Measurements from ENCODE around the gene APOBEC4.
A peak's percentile ranks its signal among the peaks of the same experiment; 100 is the strongest.

Gene APOBEC4, protein sequence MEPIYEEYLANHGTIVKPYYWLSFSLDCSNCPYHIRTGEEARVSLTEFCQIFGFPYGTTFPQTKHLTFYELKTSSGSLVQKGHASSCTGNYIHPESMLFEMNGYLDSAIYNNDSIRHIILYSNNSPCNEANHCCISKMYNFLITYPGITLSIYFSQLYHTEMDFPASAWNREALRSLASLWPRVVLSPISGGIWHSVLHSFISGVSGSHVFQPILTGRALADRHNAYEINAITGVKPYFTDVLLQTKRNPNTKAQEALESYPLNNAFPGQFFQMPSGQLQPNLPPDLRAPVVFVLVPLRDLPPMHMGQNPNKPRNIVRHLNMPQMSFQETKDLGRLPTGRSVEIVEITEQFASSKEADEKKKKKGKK

DNA sequence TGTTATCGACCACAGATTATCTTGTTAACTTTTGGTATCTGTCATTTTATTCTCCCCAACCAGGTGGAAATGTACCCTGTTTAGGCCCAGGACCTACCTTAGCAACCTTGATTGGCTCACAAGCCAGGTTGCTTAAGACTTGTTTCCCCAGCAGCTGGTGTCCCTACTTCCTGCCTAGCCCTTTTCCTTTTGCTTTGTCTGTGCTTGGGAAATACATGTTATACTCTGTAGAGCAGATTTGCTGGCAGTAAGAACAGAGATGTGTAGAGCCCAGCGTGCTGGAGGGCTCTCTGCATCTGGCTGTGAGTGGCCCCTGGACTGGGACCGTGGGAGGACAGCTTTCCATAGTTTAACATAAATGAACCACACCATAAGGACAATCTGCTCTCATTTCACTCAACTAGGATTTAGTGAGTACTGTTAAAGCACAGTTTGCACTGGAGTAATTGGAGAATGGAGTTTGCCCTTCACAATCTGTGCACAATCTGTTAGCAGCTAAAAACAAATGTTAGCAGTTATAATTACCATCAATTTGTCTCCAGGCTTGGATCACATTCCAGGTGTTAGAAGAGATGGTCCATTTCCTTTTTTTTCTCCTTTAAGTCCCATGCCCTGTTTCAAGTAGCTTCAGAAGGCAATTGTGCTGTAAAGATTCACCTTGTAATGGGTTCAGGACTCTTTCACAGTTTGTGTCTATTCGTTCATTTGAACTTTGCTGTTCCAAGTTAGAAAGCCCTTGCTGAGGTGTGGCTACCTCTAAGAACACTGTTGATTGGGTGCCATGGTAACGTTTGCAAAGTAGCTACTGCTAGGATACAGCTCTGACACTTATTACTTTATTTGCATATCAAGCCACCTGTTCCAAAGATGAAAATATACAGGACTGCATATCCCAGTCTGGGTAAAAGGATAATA is at the start of gene APOBEC4:
Gene APOBEC4, minus strand, starts transcription at position 770 of the 915 bp plus-strand sequence. CDS start 4,535 bp downstream, outside the sequence.
- Mint-ChIP-seq H3K27ac (ENCODE audit: low read depth) (peak within 1 kb of the TSS; percentile 36), H3K4me1 (peaks cover 25% of the 10 kb centered on the region), H3K27me3 (no peaks in the 10 kb centered on the region), H3K36me3 (ENCODE audit: insufficient read depth) (peaks cover 6% of the 10 kb centered on the region), H3K4me3 (no peak within 1 kb of the TSS), H3K9me3 (no peaks in the 10 kb centered on the region)
- DNase-seq (ENCODE audit: low spot score in 2 of 2) (no peak), ATAC-seq (replicated peaks; ENCODE audit: extremely low read depth, poor library complexity, severe bottlenecking) (peak; percentile 26)

DNA sequence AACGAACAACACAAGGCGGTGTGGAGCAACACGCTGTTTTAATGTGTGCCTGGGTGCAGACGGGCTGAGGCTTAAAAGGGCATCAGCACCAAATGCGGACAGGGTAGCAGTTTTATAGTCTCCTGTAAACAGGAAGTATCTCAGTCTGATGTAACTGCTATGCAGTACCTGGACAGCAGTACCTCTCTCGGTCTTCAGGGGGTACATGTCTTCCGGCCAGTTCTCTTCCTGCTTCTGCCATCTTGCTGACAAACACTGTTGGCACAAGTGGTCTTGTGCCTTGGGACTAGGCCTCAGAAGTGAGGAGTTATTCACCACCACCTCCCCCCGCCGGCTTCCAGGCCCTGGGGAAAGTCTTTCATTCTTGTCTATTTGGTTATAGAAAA is 49.7 kb upstream of the APOBEC4 start:
- Mint-ChIP-seq H3K4me3 (no peak overlapping the region), H3K27me3 (no peaks in the 10 kb centered on the region), H3K9me3 (no peaks in the 10 kb centered on the region), H3K27ac (ENCODE audit: low read depth) (no peak overlapping the region), H3K4me1 (no peaks in the 10 kb centered on the region), H3K36me3 (ENCODE audit: insufficient read depth) (no peaks in the 10 kb centered on the region)
- DNase-seq (ENCODE audit: low spot score in 2 of 2) (no peak), ATAC-seq (replicated peaks; ENCODE audit: extremely low read depth, poor library complexity, severe bottlenecking) (no peak)

GRCh38 chr1:183702087-183702812 is 49.1 kb upstream of the APOBEC4 start:
- H3K4me3 Mint-ChIP-seq: no peak overlapping the region
- H3K9me3 Mint-ChIP-seq: no peaks in the 10 kb centered on the region
- H3K27me3 Mint-ChIP-seq: no peaks in the 10 kb centered on the region
- no peak for ATAC-seq (replicated peaks; ENCODE audit: extremely low read depth, poor library complexity, severe bottlenecking)
- no peaks in the 10 kb centered on the region for H3K4me1 Mint-ChIP-seq
- no peak for DNase-seq (ENCODE audit: low spot score in 2 of 2)
- no peak overlapping the region for H3K27ac Mint-ChIP-seq (ENCODE audit: low read depth)
- H3K36me3 Mint-ChIP-seq (ENCODE audit: insufficient read depth): no peaks in the 10 kb centered on the region

- H3K27me3 Mint-ChIP-seq: no peaks in the 10 kb centered on the region
- no peaks in the 10 kb centered on the region for H3K36me3 Mint-ChIP-seq (ENCODE audit: insufficient read depth)
- no peak for DNase-seq (ENCODE audit: low spot score in 2 of 2)
- no peak overlapping the region for H3K27ac Mint-ChIP-seq (ENCODE audit: low read depth)
- H3K4me3 Mint-ChIP-seq: no peak overlapping the region
- no peak for ATAC-seq (replicated peaks; ENCODE audit: extremely low read depth, poor library complexity, severe bottlenecking)
- H3K9me3 Mint-ChIP-seq: no peaks in the 10 kb centered on the region
- H3K4me1 Mint-ChIP-seq: no peaks in the 10 kb centered on the region
Observed at GRCh38 chr1:183699616-183700160, 46.6 kb upstream of the APOBEC4 start.

DNA sequence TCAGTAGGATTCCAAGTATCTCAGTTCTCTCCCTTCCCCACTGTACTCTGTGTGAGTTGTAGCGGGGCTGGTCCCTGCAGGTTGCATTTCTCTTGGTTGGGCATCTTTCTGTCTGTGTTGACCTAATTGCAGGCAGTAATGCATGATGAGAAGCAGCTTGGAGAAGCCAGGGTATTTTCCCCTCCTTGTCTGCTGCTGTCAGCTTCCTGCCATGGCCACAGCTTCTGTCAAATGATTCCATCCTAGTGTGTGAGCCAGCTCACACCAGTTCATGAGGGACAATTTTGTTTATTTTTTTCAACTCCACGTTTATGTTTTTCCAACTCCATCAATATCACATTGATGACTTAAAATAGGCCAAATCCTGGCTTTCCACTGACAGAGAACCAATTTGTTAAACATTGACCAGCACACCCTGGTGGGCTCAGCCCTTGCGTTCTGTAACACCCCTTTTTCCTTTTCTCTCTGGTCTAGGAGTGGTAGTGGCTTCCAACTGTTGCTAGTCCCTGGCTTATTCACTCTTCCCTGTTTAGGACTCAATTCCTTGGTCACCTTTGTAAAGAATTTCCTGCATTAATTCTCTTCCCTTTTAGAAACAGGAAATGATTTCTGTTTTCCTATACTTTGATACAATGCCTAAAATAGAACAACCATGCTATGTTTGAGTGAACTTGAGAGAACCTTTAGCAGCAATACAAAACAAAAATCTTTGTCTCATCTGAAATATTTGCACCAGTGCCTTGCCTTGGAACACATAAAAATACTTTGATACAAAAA is 44.9 kb upstream of the APOBEC4 start:
- no peaks in the 10 kb centered on the region for H3K9me3 Mint-ChIP-seq
- no peak overlapping the region for H3K27ac Mint-ChIP-seq (ENCODE audit: low read depth)
- no peak for ATAC-seq (replicated peaks; ENCODE audit: extremely low read depth, poor library complexity, severe bottlenecking)
- no peaks in the 10 kb centered on the region for H3K4me1 Mint-ChIP-seq
- no peaks in the 10 kb centered on the region for H3K27me3 Mint-ChIP-seq
- H3K36me3 Mint-ChIP-seq (ENCODE audit: insufficient read depth): no peaks in the 10 kb centered on the region
- no peak for DNase-seq (ENCODE audit: low spot score in 2 of 2)
- no peak overlapping the region for H3K4me3 Mint-ChIP-seq

GRCh38 chr1:183696981-183697380 is 43.9 kb upstream of the APOBEC4 start:
- H3K27me3 Mint-ChIP-seq: no peaks in the 10 kb centered on the region
- no peaks in the 10 kb centered on the region for H3K4me1 Mint-ChIP-seq
- no peak overlapping the region for H3K4me3 Mint-ChIP-seq
- ATAC-seq (replicated peaks; ENCODE audit: extremely low read depth, poor library complexity, severe bottlenecking) (no peak), DNase-seq (ENCODE audit: low spot score in 2 of 2) (no peak)
- no peaks in the 10 kb centered on the region for H3K9me3 Mint-ChIP-seq
- no peaks in the 10 kb centered on the region for H3K36me3 Mint-ChIP-seq (ENCODE audit: insufficient read depth)
- no peak overlapping the region for H3K27ac Mint-ChIP-seq (ENCODE audit: low read depth)

- Mint-ChIP-seq H3K4me1 (no peaks in the 10 kb centered on the region), H3K27me3 (no peaks in the 10 kb centered on the region), H3K36me3 (ENCODE audit: insufficient read depth) (no peaks in the 10 kb centered on the region), H3K9me3 (no peaks in the 10 kb centered on the region), H3K27ac (ENCODE audit: low read depth) (no peak overlapping the region), H3K4me3 (no peak overlapping the region)
- DNase-seq (ENCODE audit: low spot score in 2 of 2) (no peak), ATAC-seq (replicated peaks; ENCODE audit: extremely low read depth, poor library complexity, severe bottlenecking) (no peak)
Observed at GRCh38 chr1:183694755-183695154, 41.6 kb upstream of the APOBEC4 start.

GRCh38 chr1:183694066-183694465 is 41.0 kb upstream of the APOBEC4 start:
- Mint-ChIP-seq H3K27me3 (no peaks in the 10 kb centered on the region), H3K36me3 (ENCODE audit: insufficient read depth) (no peaks in the 10 kb centered on the region), H3K4me1 (no peaks in the 10 kb centered on the region), H3K4me3 (no peak overlapping the region), H3K9me3 (no peaks in the 10 kb centered on the region), H3K27ac (ENCODE audit: low read depth) (no peak overlapping the region)
- DNase-seq (ENCODE audit: low spot score in 2 of 2) (no peak), ATAC-seq (replicated peaks; ENCODE audit: extremely low read depth, poor library complexity, severe bottlenecking) (no peak)

GRCh38 chr1:183693521-183693920 is 40.4 kb upstream of the APOBEC4 start:
- Mint-ChIP-seq H3K27me3 (no peaks in the 10 kb centered on the region), H3K4me3 (no peak overlapping the region), H3K9me3 (no peaks in the 10 kb centered on the region), H3K36me3 (ENCODE audit: insufficient read depth) (no peaks in the 10 kb centered on the region), H3K27ac (ENCODE audit: low read depth) (no peak overlapping the region), H3K4me1 (no peaks in the 10 kb centered on the region)
- DNase-seq (ENCODE audit: low spot score in 2 of 2) (no peak), ATAC-seq (replicated peaks; ENCODE audit: extremely low read depth, poor library complexity, severe bottlenecking) (no peak)

- Mint-ChIP-seq H3K27me3 (no peaks in the 10 kb centered on the region), H3K4me3 (no peak overlapping the region), H3K36me3 (ENCODE audit: insufficient read depth) (no peaks in the 10 kb centered on the region), H3K9me3 (no peaks in the 10 kb centered on the region), H3K4me1 (no peaks in the 10 kb centered on the region), H3K27ac (ENCODE audit: low read depth) (no peak overlapping the region)
- DNase-seq (ENCODE audit: low spot score in 2 of 2) (no peak), ATAC-seq (replicated peaks; ENCODE audit: extremely low read depth, poor library complexity, severe bottlenecking) (no peak)
Observed at GRCh38 chr1:183689762-183690204, 36.7 kb upstream of the APOBEC4 start.

- Mint-ChIP-seq H3K9me3 (no peaks in the 10 kb centered on the region), H3K36me3 (ENCODE audit: insufficient read depth) (no peaks in the 10 kb centered on the region), H3K27ac (ENCODE audit: low read depth) (no peak overlapping the region), H3K4me3 (no peak overlapping the region), H3K4me1 (no peaks in the 10 kb centered on the region), H3K27me3 (peaks cover 8% of the 10 kb centered on the region)
- DNase-seq (ENCODE audit: low spot score in 2 of 2) (no peak), ATAC-seq (replicated peaks; ENCODE audit: extremely low read depth, poor library complexity, severe bottlenecking) (no peak)
Observed at GRCh38 chr1:183688341-183689060, 35.4 kb upstream of the APOBEC4 start.

All from central memory CD8-positive, alpha-beta T cell (primary cell).